Right ventricle myocardium superior (tissue), 1 donor: ENCODE results near the gene ERBIN. TPM values are rescaled to one million over a fixed set of nuclear protein-coding genes. Genes with fewer than 3 reads are reported as not detected.
"Not testable (repeated sequence)": the region's sequence is repeated elsewhere in the genome, so short reads cannot be mapped to it uniquely, and the experiment has no call there.

Experiments
- ATAC-seq: fragments of 200-7000 bp; cut with Tn5 transposase; one replicate; pipeline ENCODE4 v1.9.1; 2020; ENCODE audit warnings: mild to moderate bottlenecking; ENCODE audit not compliant: poor library complexity
- DNase-seq: peaks from one replicate; pipeline ENCODE4 v3.0.0-alpha.2; 2020
- intact Hi-C: fragments of 100-400 bp; cut with DNase I; formaldehyde crosslinking; loops from one replicate; pipeline ENCODE4 v1.11.2; 2022
- total RNA-seq: library from RNA; stranded (reverse); fragmentation: NEBNext Ultra II Directional; extraction: Animal tissue kit (Norgen Biotek cat#: 25700); gene quantifications from one replicate; pipeline ENCODE4 v1.2.1, GENCODE V29; 2021
- donor health status: DM: no; HTN: yes; CAD: no; lungs with severe emphysema.

ERBIN gene
- total RNA-seq, 1 donor from 2014 or later, result 34.1 TPM

GRCh38 chr5:65948115-65948747 lies 21.9 kb downstream of the ERBIN start:
- no peak for ATAC-seq
- no peak for DNase-seq
- intact Hi-C loops, result no loop called here

GRCh38 chr5:65951330-65951729 lies 25.0 kb downstream of the ERBIN start:
- DNase-seq, result no peak
- no peak for ATAC-seq
- intact Hi-C loops, result no loop called here

GRCh38 chr5:65952259-65952658 lies 25.9 kb downstream of the ERBIN start:
- DNase-seq (no peak), ATAC-seq (peak; percentile 80)
- intact Hi-C loops, result no loop called here

- ATAC-seq (no peak), DNase-seq (no peak)
- intact Hi-C loops, result no loop called here
Observed at GRCh38 chr5:65954200-65954599, 27.8 kb downstream of the ERBIN start.

- DNase-seq (no peak), ATAC-seq (no peak)
- intact Hi-C loops, result no loop called here
Observed at GRCh38 chr5:65955746-65956145, 29.4 kb downstream of the ERBIN start.

- intact Hi-C loops, DNase-seq, ATAC-seq: not testable (repeated sequence)
Observed at GRCh38 chr5:65957703-65958102, 31.3 kb downstream of the ERBIN start.

- intact Hi-C loops, result no loop called here
- DNase-seq (no peak), ATAC-seq (no peak)
Observed at GRCh38 chr5:65961633-65962032, 35.3 kb downstream of the ERBIN start.

- DNase-seq (no peak), ATAC-seq (peak; percentile 23)
- intact Hi-C loops, result no loop called here
Observed at GRCh38 chr5:65967288-65968066, 41.1 kb downstream of the ERBIN start.

- intact Hi-C loops, result no loop called here
- DNase-seq (no peak), ATAC-seq (no peak)
Observed at GRCh38 chr5:65969539-65970393, 43.4 kb downstream of the ERBIN start.

GRCh38 chr5:65970481-65971367 lies 44.3 kb downstream of the ERBIN start:
- DNase-seq (no peak), ATAC-seq (no peak)
- intact Hi-C loops, result no loop called here

GRCh38 chr5:65971643-65972042 lies 45.3 kb downstream of the ERBIN start:
- intact Hi-C loops, result no loop called here
- no peak for ATAC-seq

GRCh38 chr5:65972896-65973295 lies 46.5 kb downstream of the ERBIN start:
- ATAC-seq, DNase-seq, intact Hi-C loops: not testable (repeated sequence)

More at GRCh38 chr5:65971643-65972042, 45.3 kb downstream of the ERBIN start:
- DNase-seq, result no peak

GRCh38 chr5:65978251-65978650 lies 51.9 kb downstream of the ERBIN start:
- ATAC-seq, result no peak
- intact Hi-C loops, result no loop called here
- no peak for DNase-seq

GRCh38 chr5:65981548-65981947 lies 55.2 kb downstream of the ERBIN start:
- no peak for DNase-seq
- ATAC-seq, result no peak
- intact Hi-C loops, result no loop called here

- ATAC-seq (no peak), DNase-seq (no peak)
- intact Hi-C loops, result no loop called here
Observed at GRCh38 chr5:65981969-65982619, 55.7 kb downstream of the ERBIN start.

GRCh38 chr5:65982635-65983034 lies 56.3 kb downstream of the ERBIN start:
- DNase-seq, result no peak
- intact Hi-C loops, result no loop called here

GRCh38 chr5:65984098-65984885 lies 57.9 kb downstream of the ERBIN start:
- DNase-seq, result no peak
- intact Hi-C loops, result no loop called here
- no peak for ATAC-seq

More at GRCh38 chr5:65982635-65983034, 56.3 kb downstream of the ERBIN start:
- ATAC-seq, result no peak
